Measurements from ENCODE around the gene TTC34. TPM values are rescaled to one million over a fixed set of nuclear protein-coding genes. Genes with fewer than 3 reads are reported as not detected.
A peak's percentile ranks its signal among the peaks of the same experiment; 100 is the strongest.

The TTC34 gene
- total and polyA plus RNA-seq, 9 of the 15 experiments (the other 6 are each of a cell fraction or from before 2014, with no cell fraction given): 0.03 to 0.38 (median 0.05) TPM; not detected in 2

DNA sequence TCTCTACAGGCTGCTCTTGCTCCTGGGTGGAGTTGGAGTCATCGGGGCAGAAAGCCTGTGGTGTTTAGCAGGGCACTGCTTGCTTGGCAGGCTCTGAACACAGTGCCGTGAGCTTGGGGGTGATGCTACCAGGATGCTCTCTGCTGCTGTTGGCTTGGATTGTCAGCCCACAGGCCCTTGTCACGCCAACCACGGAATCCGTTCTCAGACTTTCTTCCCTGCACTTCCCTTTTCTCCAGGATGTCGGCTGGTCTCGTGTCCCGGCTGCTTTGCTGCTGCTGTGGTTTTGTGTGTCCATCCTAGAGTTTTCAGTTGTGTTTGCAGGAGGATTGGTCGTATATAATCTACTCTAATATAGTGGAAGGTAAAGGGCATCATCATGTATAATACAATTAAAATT lies 44.4 kb upstream of the TTC34 start:
- H3K27me3 ChIP-seq (ENCODE audit: control insufficient read depth in 2 of 2, insufficient read depth in 2 of 2, low read length in 2 of 2): peaks cover 7 to 31% of the 10 kb centered on the region in 2 experiments; a peak in 3 of 5 replicates
- ChIA-PET POLR2A (no interaction called here), CTCF (ENCODE audit: low intra/inter-chr PET ratio) (no interaction called here)
- TF ChIP-seq CAMTA2 (CRISPR knock-in tag; conservative IDR thresholded peaks at IDR 0.05) (no peak), NFE2L1 (tag; IDR thresholded peaks at IDR 0.05; ENCODE audit: borderline replicate concordance, low read depth) (no peak), SPI1 (IDR thresholded peaks at IDR 0.05; ENCODE audit: borderline replicate concordance, low read depth, low read length) (peak; percentile 67; the same call in 1 of the 2 replicates), LARP7 (IDR thresholded peaks at IDR 0.05) (no peak), SREBF2 (CRISPR knock-in tag; IDR thresholded peaks at IDR 0.05) (no peak), ZNF431 (CRISPR knock-in tag; IDR thresholded peaks at IDR 0.05) (no peak), RBM25 (IDR thresholded peaks at IDR 0.05; ENCODE audit: low read depth, low read length, severe bottlenecking) (no peak)
- TF ChIP-seq, protein P1, sequence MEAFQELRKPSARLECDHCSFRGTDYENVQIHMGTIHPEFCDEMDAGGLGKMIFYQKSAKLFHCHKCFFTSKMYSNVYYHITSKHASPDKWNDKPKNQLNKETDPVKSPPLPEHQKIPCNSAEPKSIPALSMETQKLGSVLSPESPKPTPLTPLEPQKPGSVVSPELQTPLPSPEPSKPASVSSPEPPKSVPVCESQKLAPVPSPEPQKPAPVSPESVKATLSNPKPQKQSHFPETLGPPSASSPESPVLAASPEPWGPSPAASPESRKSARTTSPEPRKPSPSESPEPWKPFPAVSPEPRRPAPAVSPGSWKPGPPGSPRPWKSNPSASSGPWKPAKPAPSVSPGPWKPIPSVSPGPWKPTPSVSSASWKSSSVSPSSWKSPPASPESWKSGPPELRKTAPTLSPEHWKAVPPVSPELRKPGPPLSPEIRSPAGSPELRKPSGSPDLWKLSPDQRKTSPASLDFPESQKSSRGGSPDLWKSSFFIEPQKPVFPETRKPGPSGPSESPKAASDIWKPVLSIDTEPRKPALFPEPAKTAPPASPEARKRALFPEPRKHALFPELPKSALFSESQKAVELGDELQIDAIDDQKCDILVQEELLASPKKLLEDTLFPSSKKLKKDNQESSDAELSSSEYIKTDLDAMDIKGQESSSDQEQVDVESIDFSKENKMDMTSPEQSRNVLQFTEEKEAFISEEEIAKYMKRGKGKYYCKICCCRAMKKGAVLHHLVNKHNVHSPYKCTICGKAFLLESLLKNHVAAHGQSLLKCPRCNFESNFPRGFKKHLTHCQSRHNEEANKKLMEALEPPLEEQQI (IDR thresholded peaks at IDR 0.05): no peak
- no peaks in the 10 kb centered on the region for H3K79me2 ChIP-seq (ENCODE audit: control insufficient read depth, insufficient read depth, low read length)
- H3K9me1 ChIP-seq (ENCODE audit: control insufficient read depth, insufficient read depth, low read length): no peaks in the 10 kb centered on the region
- no peak overlapping the region for H3K4me2 ChIP-seq (ENCODE audit: insufficient read depth, low read length)
- intact Hi-C loops (cut with micrococcal nuclease): no loop called here
- H3K4me3 ChIP-seq: no peak overlapping the region
- ATAC-seq (no peak), FAIRE-seq (no peak), DNase-seq (ENCODE audit: extremely low read depth in 1 of 4, low spot score in 3 of 4) (no peak)
- H3K27ac ChIP-seq (ENCODE audit: extremely low read depth, low read depth, low read length): no peak overlapping the region
- H4K20me1 ChIP-seq (replicated peaks; ENCODE audit: control insufficient read depth, insufficient read depth, low read length): 0 out of 2 replicates have a peak, but pooled peaks cover 4% of the 10 kb centered on the region
- in situ Hi-C loops (cut with MboI): no loop called here
- BruUV-seq (replicated peaks): no TSS peak
- H3K4me1 ChIP-seq (replicated peaks in 1 of 2; ENCODE audit: control insufficient read depth in 2 of 2, insufficient read depth in 2 of 2, low read length in 2 of 2): no peaks in the 10 kb centered on the region; a peak in 1 of 5 replicates
- 0% methylated on average over 9 of the region's 9 CpGs for WGBS (ENCODE audit: insufficient coverage, low coverage, missing lambda C conversion rate)
- no peaks in the 10 kb centered on the region for H3K9me3 ChIP-seq (replicated peaks; ENCODE audit: control insufficient read depth, insufficient read depth, low read depth, low read length)
- no peak overlapping the region for H3K9ac ChIP-seq (ENCODE audit: insufficient read depth in 1 of 2, low read depth in 2 of 2, low read length in 2 of 2)
- H2AFZ ChIP-seq (ENCODE audit: low read depth, low read length): no peak overlapping the region
- no peaks in the 10 kb centered on the region for H3K36me3 ChIP-seq (ENCODE audit: control insufficient read depth, insufficient read depth, low read length)
